Measurements from ENCODE around the gene OPCML.
A peak's percentile ranks its signal among the peaks of the same experiment; 100 is the strongest.

Gene OPCML

DNA sequence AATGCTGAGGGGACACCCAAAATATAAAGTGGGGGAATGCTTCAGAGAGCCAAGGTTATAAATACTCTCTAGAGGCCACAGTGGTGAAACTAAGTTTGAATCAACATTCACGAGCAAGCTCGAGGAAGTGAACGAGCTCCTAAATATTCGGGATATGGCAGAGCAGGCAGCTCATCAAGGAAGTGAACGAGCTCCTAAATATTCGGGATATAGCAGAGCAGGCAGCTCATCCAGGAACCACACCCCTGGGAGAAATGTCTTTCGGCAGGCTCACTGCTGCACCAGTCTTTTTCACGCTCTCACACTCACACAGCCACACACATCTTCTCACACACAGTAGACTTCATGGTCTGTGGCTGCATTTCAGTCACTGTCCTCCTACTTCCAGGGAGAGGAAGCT is 787.5 kb downstream of the OPCML start:
- no peaks in the 10 kb centered on the region for H3K27me3 Mint-ChIP-seq
- H3K36me3 Mint-ChIP-seq, result no peaks in the 10 kb centered on the region
- no peaks in the 10 kb centered on the region for H3K4me1 Mint-ChIP-seq
- no peaks in the 10 kb centered on the region for H3K9me3 Mint-ChIP-seq
- no peak overlapping the region for H3K4me3 Mint-ChIP-seq
- H3K27ac Mint-ChIP-seq, result no peak overlapping the region

DNA sequence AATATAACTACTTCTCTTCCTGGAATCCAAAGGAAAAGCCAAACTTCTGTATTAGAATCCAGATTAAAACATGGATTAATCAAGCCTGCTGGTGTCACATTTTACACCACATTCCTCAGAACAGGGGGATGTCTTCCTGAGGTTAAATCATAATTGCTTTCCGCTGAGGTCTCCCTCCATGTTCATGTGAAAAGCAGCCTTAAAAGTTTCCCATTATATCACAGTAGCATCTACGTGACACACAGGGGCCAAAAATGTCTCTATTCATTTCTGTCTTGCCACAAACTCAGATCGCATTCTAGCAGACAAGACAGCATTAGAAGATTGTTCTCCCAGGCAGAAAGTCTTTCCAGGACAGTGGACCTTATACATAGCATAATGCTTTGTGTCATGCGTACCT is 788.7 kb downstream of the OPCML start:
- Mint-ChIP-seq H3K4me1 (no peaks in the 10 kb centered on the region), H3K27me3 (no peaks in the 10 kb centered on the region), H3K4me3 (no peak overlapping the region), H3K27ac (no peak overlapping the region), H3K9me3 (no peaks in the 10 kb centered on the region), H3K36me3 (no peaks in the 10 kb centered on the region)

DNA sequence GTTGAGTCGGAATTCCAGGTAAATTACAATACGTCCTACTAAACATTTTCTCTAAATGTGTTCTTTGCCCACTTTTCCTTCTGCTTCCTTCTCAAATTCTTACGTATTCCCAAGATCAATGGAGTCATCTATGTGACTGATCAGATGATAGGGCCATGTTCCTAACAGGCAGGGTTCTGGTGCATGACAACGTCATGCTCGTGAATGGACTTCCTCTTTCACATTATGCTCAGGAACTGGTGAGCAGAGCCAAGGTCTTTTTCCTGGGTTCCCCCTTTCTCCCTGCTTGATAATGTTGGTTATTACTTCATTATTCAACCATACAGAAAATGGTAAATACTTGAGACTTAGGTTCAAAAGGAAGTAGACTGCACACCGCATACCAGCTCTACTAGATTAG is 789.4 kb downstream of the OPCML start:
- H3K9me3 Mint-ChIP-seq, result no peaks in the 10 kb centered on the region
- H3K36me3 Mint-ChIP-seq, result no peaks in the 10 kb centered on the region
- H3K4me1 Mint-ChIP-seq, result no peaks in the 10 kb centered on the region
- H3K27ac Mint-ChIP-seq, result no peak overlapping the region
- H3K4me3 Mint-ChIP-seq, result no peak overlapping the region
- no peaks in the 10 kb centered on the region for H3K27me3 Mint-ChIP-seq

DNA sequence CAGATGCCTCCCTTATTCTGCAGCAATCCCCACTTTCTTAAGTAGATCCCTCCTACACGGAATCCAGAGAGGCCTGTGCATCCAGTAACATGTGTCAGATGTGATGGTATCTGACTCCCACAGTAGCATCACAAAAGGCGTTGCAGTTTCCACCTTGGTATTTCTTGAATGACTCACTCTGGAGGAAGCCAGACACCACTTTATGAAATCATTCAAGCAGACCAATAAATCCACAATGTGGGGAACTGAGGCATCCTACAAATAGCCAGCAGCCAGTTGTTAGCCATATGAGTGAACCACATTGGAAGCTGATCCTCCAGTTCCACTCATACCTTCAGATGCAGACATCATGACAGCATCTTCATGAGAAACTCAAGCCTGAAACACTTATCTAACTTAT is 798.1 kb downstream of the OPCML start:
- Mint-ChIP-seq H3K4me3 (no peak overlapping the region), H3K27ac (no peak overlapping the region), H3K27me3 (no peaks in the 10 kb centered on the region), H3K36me3 (no peaks in the 10 kb centered on the region), H3K9me3 (peaks cover 11% of the 10 kb centered on the region), H3K4me1 (no peaks in the 10 kb centered on the region)

DNA sequence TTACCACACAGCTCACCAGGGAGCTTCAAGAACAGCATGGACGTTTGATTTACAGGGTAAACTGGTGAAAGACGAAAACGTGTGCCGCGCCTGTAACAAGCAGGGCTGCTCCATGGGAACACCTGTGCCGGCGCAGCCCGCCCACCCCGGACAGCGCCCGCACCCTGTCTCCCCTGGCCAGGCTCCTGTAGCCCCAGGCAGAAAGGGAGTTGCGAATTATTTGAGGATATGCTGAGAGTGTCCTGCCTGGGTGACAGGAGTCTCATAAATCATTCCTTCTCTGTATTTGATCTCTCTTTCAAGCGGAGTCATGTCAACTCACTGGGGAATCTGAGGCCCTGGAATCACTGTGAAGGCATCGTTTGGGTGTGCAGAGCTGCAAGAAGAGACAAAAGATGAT is 804.3 kb downstream of the OPCML start:
- Mint-ChIP-seq H3K27ac (no peak overlapping the region), H3K4me1 (no peaks in the 10 kb centered on the region), H3K27me3 (peaks cover 1% of the 10 kb centered on the region), H3K9me3 (peaks cover 8% of the 10 kb centered on the region), H3K4me3 (no peak overlapping the region), H3K36me3 (peaks cover 2% of the 10 kb centered on the region)

DNA sequence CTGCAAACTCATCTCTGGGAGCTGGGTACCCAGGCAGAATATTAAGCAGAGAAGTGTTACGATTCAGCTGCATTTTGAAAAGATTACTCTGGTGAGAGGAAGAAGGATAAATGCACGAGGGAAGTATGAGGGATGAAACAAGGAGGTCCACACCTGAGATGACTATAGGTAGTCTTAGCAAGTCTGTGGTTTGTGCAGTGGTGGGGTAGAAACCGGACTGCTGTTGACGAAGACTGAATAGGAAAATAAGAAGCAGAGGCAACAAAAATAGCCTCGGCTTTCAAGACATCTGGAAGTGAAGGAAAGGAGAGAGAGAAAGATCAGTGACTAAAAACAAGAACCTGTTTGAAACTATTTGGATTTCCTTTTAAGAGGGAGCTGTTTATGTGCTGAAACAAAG is 810.8 kb downstream of the OPCML start:
- H3K9me3 Mint-ChIP-seq, result no peaks in the 10 kb centered on the region
- no peak overlapping the region for H3K4me3 Mint-ChIP-seq
- no peaks in the 10 kb centered on the region for H3K36me3 Mint-ChIP-seq
- no peak overlapping the region for H3K27ac Mint-ChIP-seq
- peaks cover 16% of the 10 kb centered on the region for H3K4me1 Mint-ChIP-seq
- H3K27me3 Mint-ChIP-seq, result peaks cover 5% of the 10 kb centered on the region

DNA sequence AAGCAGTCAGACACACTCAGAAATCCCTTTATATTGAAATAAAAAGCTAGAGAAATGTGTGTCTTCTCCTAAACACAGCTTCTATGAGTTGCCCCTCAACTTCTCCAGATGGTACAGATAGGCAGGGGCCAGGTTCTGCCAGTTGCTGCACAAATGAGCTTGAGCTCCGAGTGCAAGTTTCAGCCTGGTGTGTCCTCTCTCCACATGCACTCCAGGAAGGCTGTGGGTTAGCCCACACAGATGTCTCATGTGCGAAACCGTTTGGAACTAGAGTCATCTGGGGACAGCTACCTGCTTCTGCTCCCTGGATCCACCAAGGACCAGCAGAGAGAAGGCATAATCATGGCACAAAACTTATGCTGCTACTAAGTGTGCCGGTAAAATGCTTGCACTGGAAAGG is 812.6 kb downstream of the OPCML start:
- Mint-ChIP-seq H3K4me3 (no peak overlapping the region), H3K4me1 (peaks cover 16% of the 10 kb centered on the region), H3K27me3 (peaks cover 5% of the 10 kb centered on the region), H3K27ac (no peak overlapping the region), H3K9me3 (no peaks in the 10 kb centered on the region), H3K36me3 (no peaks in the 10 kb centered on the region)

DNA sequence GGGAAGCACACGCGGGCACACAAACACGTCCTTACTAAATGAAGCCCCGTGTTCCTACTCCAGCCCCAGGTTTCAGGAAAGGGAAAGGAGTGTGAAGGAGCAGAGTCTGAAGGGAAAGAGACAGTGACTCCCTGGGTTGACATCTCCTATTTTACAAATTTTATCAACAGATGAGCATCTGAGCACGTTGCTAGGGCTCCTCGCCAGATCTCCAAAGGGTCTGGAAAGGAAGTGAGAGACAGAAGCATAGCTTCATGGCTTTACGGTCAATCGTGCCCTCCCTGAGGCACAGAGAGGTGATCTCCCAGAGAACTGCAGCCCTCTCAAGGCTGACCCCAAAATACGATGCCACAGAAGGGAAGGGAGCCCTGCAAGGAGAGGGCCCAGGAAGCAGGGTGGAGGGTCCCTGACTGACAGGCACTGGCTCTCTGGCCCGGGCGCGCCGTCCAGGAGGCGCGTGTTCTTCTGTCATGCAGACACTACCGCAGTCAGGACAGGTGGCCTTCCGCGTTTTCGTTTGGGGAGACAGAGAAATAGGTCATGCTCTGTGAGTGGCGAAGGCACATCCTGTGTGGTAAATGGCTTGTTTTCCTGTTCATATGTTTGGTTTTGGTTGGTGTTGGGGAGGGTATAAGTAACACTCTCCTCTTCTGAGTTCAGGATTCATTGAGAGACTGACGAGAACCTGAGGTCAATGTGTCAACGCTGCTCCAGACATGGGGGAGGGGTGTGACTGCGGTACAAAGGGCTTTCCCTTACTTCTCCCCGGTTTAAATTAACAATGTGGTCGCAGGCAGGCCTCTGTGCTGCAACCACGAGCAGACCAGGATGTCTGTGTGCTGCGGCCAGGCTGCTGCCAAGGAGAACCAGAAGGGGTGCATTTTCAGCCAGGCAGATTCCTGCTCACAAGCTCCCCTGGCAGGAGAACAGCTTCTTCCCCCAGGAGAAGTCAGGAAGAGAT is 813.3 kb downstream of the OPCML start:
- no peaks in the 10 kb centered on the region for H3K9me3 Mint-ChIP-seq
- H3K36me3 Mint-ChIP-seq, result no peaks in the 10 kb centered on the region
- H3K27me3 Mint-ChIP-seq, result peaks cover 4% of the 10 kb centered on the region
- H3K4me3 Mint-ChIP-seq, result peak overlapping the region; percentile 53
- peaks cover 16% of the 10 kb centered on the region for H3K4me1 Mint-ChIP-seq
- no peak overlapping the region for H3K27ac Mint-ChIP-seq

DNA sequence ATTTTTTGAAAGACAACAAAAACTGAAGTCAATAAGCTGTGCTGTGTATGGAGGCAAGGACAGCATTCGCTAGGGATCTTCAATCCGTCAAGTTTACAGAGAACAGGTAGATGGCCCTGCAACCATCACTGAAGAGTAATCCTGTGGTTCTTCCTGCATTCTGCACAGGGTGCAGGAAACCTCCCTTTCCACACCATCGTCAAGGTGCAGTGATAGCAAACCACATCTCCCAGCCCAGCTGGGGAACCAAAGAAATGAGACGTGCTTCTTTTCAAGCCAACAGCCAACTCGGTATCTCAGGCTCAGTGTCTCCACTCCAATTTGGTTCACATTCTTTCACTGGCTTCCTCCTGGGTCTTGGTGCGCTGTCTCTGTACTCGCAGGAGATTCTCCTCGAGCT is 814.5 kb downstream of the OPCML start:
- Mint-ChIP-seq H3K27me3 (peaks cover 4% of the 10 kb centered on the region), H3K9me3 (no peaks in the 10 kb centered on the region), H3K36me3 (no peaks in the 10 kb centered on the region), H3K27ac (no peak overlapping the region), H3K4me1 (peaks cover 16% of the 10 kb centered on the region), H3K4me3 (no peak overlapping the region)

DNA sequence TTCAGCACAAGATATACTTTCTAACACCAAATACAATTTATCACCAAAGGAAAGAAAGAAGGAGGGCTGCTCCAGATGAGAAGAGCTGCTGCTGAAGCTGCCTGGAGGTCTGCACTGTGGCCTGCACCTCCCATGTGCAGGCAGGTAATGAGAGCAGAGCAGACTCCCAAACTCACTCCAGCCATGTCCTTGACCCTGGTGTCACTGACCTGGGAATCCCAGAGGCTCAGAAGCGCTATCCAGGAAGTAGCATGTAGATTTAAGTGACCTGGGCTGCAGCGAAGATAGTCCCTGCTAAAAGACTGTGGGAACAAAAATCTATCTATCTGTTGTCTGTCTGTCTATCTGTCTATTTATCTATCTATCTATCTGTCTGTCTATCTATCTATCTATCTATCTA is 816.3 kb downstream of the OPCML start:
- Mint-ChIP-seq H3K4me1 (peaks cover 16% of the 10 kb centered on the region), H3K27me3 (peaks cover 2% of the 10 kb centered on the region), H3K36me3 (no peaks in the 10 kb centered on the region), H3K27ac (no peak overlapping the region), H3K9me3 (no peaks in the 10 kb centered on the region), H3K4me3 (no peak overlapping the region)

DNA sequence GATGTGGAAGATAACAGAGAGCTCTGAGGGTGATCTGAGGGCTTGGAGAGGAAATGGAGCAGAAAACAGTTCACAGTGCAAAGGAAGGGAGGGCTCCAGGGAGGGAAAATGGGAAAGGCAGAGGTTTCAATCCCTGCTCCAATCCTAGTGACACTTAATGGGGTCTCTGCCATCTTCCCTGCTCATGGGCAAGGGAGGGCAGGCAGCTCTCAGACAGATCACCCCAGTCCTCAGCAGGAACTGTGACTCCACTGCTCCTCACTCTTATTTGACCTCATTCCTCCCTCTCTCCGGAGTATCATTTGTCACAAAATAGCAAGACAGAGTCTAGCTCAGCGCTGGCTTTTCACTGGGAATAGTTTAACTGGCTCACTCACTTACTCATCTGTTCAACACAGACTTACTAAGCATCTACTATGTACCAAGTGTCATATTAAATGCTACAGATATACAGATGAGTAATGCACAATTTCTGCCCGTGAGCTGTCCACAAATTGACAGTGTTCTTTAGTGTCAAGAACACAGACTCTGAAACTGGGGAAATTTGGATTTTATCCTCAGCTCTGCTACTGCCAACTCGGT is 817.4 kb downstream of the OPCML start:
- Mint-ChIP-seq H3K9me3 (no peaks in the 10 kb centered on the region), H3K36me3 (no peaks in the 10 kb centered on the region), H3K27ac (no peak overlapping the region), H3K27me3 (peaks cover 1% of the 10 kb centered on the region), H3K4me3 (no peak overlapping the region), H3K4me1 (peaks cover 11% of the 10 kb centered on the region)

DNA sequence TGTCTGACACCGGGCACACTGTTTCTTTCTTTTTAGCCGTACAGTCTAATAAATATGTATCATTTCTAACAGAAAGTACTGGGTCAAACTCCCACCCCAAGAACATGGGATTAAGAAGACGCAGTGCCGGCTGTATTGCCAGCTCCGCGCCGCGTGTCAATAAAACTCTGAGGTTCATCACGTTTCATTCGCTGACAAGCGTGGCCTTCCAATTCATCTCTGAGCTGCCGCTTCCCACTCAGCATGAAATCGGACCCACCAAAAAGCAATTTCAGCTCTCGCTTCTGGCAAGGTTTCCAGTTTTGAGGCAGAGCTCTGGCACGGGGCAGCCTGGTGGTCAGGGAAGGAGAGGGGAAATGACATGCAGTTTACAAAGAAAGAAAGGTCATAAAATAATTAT is 819.8 kb downstream of the OPCML start:
- no peaks in the 10 kb centered on the region for H3K27me3 Mint-ChIP-seq
- H3K4me1 Mint-ChIP-seq, result no peaks in the 10 kb centered on the region
- no peak overlapping the region for H3K4me3 Mint-ChIP-seq
- H3K27ac Mint-ChIP-seq, result no peak overlapping the region
- H3K9me3 Mint-ChIP-seq, result no peaks in the 10 kb centered on the region
- no peaks in the 10 kb centered on the region for H3K36me3 Mint-ChIP-seq

DNA sequence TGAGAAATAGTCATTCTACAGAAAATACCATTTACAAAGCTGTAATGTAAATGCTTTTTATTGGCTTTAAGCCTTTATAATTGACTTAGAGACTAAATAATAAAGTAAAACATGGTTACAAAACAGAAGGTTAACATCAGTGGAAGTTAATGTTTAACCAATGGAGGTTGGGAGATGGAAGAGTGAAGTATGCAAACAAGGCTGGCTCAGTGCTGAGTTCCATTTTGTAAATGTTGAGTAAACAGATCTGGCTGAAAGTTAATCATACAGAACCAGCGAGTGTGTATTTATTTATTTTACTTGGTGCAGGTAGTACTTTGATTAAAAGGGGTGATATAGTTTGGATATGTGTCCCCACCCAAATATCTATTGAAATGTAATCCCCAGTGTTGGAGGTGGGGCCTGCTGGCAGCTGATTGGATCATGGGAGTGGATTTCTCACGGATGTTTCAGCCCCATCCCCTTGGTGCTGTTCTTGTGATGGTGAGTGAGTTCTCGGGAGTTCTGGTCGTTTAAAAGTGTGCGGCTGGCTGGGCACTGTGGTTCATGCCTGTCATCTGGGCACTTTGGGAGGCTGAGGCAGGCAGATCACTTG is 827.4 kb downstream of the OPCML start:
- H3K27me3 Mint-ChIP-seq, result peaks cover 1% of the 10 kb centered on the region
- H3K36me3 Mint-ChIP-seq, result no peaks in the 10 kb centered on the region
- H3K27ac Mint-ChIP-seq, result no peak overlapping the region
- H3K4me3 Mint-ChIP-seq, result no peak overlapping the region
- H3K9me3 Mint-ChIP-seq, result peaks cover 23% of the 10 kb centered on the region
- H3K4me1 Mint-ChIP-seq, result no peaks in the 10 kb centered on the region

DNA sequence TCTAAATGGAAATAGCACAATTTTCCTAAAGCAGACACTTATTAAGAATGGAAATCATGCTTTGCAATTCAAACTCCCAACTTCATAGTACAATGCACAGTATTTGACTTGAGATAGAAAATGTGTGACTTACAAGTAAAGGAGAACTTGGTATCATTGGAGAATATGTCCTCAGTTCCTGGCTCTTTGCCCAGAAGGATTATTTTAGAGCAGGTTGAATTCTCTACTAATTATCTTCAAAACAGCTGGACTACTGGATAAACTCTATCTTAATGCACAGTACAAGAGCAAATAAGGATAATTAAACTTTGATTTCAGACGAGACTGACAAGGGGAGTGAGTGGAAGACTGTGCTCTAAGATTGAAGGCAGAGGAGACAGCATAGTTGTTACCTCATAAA is 839.4 kb downstream of the OPCML start:
- H3K27ac Mint-ChIP-seq, result no peak overlapping the region
- no peak overlapping the region for H3K4me3 Mint-ChIP-seq
- no peaks in the 10 kb centered on the region for H3K36me3 Mint-ChIP-seq
- no peaks in the 10 kb centered on the region for H3K4me1 Mint-ChIP-seq
- H3K27me3 Mint-ChIP-seq, result no peaks in the 10 kb centered on the region
- H3K9me3 Mint-ChIP-seq, result no peaks in the 10 kb centered on the region

DNA sequence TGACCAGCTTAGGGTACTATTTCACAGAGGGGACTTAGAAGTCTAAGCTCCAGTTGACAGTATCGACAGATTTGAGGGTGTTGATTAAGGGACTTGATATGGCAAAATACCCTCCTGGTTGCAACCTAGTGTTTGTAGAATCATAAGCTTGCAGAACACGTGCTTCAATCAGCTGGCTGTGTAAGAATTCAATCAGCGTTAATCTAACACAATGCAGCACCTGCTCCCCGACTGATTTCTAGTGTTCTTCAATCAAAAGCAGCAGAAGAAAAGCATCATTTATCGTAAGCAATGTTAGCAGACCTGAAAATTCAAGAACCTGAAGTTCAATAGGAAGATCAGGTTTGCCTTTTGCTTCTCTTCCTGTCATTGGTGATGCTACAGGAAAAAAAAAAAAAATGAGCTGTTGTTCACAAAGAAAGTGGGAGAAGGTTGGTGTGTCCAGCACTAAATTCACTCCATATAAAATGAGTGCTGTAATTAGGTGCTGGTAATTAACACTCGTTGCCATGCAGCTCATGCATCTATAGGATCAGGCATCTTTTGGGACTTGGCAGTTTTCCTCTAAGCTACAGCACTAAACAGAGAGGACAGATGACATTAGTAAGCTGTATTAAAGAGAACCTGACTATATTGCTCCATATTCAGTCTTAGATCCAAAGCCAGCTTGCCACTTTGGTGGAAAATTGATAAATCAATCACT is 840.3 kb downstream of the OPCML start:
- Mint-ChIP-seq H3K9me3 (no peaks in the 10 kb centered on the region), H3K4me3 (no peak overlapping the region), H3K36me3 (no peaks in the 10 kb centered on the region), H3K4me1 (no peaks in the 10 kb centered on the region), H3K27me3 (no peaks in the 10 kb centered on the region), H3K27ac (no peak overlapping the region)

DNA sequence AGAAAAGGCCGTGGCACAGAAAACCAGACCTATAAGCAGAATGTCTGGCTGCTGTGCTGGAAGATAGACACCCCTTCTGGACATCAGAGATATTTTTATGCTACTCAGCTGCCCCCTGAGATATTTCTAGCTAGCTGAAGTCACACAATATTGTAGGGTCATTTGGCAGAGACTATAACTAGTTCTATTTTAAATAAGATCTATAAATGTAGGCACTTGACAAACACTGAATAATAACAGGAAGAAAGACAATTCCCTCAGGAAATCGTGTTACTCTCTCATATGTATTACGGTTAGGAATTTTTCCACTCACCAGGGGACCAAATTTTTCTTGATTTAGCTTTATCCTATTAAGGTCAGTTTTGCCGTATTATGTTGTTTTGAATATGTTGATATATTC is 845.4 kb downstream of the OPCML start:
- no peaks in the 10 kb centered on the region for H3K4me1 Mint-ChIP-seq
- no peak overlapping the region for H3K27ac Mint-ChIP-seq
- H3K27me3 Mint-ChIP-seq, result no peaks in the 10 kb centered on the region
- no peak overlapping the region for H3K4me3 Mint-ChIP-seq
- H3K36me3 Mint-ChIP-seq, result no peaks in the 10 kb centered on the region
- no peaks in the 10 kb centered on the region for H3K9me3 Mint-ChIP-seq
